ENCODE data around the gene LMCD1. TPM values are rescaled to one million over a fixed set of nuclear protein-coding genes. Genes with fewer than 3 reads are reported as not detected.

The LMCD1 gene
- polyA plus RNA-seq, 1 of the 3 experiments (the other 2 are of a cell fraction), result 23.6 TPM

- POLR2A ChIA-PET, result no interaction called here
- Histone ChIP-seq H3K36me3 (replicated peaks in 1 of 2; ENCODE audit: control insufficient read depth in 1 of 2, insufficient read depth in 2 of 2, low read length in 1 of 2) (peaks cover 0 to 17% of the 10 kb centered on the region in 2 experiments), H3K9ac (no peak overlapping the region), H3K79me2 (ENCODE audit: insufficient read depth) (no peaks in the 10 kb centered on the region), H3K9me3 (no peaks in the 10 kb centered on the region), H4K20me1 (ENCODE audit: insufficient read depth) (no peaks in the 10 kb centered on the region), H3K4me2 (no peak overlapping the region), H2AFZ (ENCODE audit: low read depth) (no peak overlapping the region), H3K4me1 (ENCODE audit: control insufficient read depth in 1 of 2, insufficient read depth in 2 of 2, low read depth in 1 of 2, low read length in 1 of 2) (peaks cover 0 to 10% of the 10 kb centered on the region in 2 experiments; a peak in 1 of 4 replicates), H3K9me2 (no peaks in the 10 kb centered on the region), H3K4me3 (ENCODE audit: low read depth in 2 of 2, low read length in 1 of 2) (no peak overlapping the region), H3F3A (replicated peaks; ENCODE audit: insufficient read depth) (no peaks in the 10 kb centered on the region), H3K27ac (ENCODE audit: low read depth in 2 of 2, low read length in 1 of 2) (no peak overlapping the region), H3K27me3 (ENCODE audit: insufficient read depth) (no peaks in the 10 kb centered on the region)
- no peak for DNase-seq
- CTCF ChIA-PET, result interaction anchor here (1.5 to 2.8 kb wide), 2 partner anchors 133 to 159 kb away, joined by 5 to 10 read pairs; no protein-coding TSS in a partner anchor
- 87% methylated on average over 5 of the region's 5 CpGs for WGBS (ENCODE audit: low lambda C conversion rate)
- TF ChIP-seq, protein P1, sequence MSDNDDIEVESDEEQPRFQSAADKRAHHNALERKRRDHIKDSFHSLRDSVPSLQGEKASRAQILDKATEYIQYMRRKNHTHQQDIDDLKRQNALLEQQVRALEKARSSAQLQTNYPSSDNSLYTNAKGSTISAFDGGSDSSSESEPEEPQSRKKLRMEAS (IDR thresholded peaks at IDR 0.05; ENCODE audit: low read depth), result no peak
- no peak for TF ChIP-seq ELF1 (IDR thresholded peaks at IDR 0.05)
- TF ChIP-seq, protein P2, sequence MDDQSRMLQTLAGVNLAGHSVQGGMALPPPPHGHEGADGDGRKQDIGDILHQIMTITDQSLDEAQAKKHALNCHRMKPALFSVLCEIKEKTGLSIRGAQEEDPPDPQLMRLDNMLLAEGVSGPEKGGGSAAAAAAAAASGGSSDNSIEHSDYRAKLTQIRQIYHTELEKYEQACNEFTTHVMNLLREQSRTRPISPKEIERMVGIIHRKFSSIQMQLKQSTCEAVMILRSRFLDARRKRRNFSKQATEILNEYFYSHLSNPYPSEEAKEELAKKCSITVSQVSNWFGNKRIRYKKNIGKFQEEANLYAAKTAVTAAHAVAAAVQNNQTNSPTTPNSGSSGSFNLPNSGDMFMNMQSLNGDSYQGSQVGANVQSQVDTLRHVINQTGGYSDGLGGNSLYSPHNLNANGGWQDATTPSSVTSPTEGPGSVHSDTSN (IDR thresholded peaks at IDR 0.05), result no peak
- TF ChIP-seq EP300 (IDR thresholded peaks at IDR 0.05; ENCODE audit: borderline replicate concordance in 1 of 2, low read depth in 1 of 2, low read length in 1 of 2), result no peak
- no peak for TF ChIP-seq RAD21 (IDR thresholded peaks at IDR 0.05; ENCODE audit: low read length)
- TF ChIP-seq RCOR1 (IDR thresholded peaks at IDR 0.05; ENCODE audit: low read length), result no peak
- TF ChIP-seq, protein P3, sequence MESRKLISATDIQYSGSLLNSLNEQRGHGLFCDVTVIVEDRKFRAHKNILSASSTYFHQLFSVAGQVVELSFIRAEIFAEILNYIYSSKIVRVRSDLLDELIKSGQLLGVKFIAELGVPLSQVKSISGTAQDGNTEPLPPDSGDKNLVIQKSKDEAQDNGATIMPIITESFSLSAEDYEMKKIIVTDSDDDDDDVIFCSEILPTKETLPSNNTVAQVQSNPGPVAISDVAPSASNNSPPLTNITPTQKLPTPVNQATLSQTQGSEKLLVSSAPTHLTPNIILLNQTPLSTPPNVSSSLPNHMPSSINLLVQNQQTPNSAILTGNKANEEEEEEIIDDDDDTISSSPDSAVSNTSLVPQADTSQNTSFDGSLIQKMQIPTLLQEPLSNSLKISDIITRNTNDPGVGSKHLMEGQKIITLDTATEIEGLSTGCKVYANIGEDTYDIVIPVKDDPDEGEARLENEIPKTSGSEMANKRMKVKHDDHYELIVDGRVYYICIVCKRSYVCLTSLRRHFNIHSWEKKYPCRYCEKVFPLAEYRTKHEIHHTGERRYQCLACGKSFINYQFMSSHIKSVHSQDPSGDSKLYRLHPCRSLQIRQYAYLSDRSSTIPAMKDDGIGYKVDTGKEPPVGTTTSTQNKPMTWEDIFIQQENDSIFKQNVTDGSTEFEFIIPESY (IDR thresholded peaks at IDR 0.05; ENCODE audit: borderline replicate concordance, low read depth), result no peak
- no peak for TF ChIP-seq RXRA (IDR thresholded peaks at IDR 0.05; ENCODE audit: borderline replicate concordance, low read depth)
- no peak for TF ChIP-seq USF2 (IDR thresholded peaks at IDR 0.05; ENCODE audit: borderline replicate concordance, low read depth, low read length)
- no peak for TF ChIP-seq SIN3A (IDR thresholded peaks at IDR 0.05; ENCODE audit: borderline replicate concordance, low read depth, low read length)
- no peak for TF ChIP-seq MXI1 (IDR thresholded peaks at IDR 0.05; ENCODE audit: low read depth, low read length)
Measured at GRCh38 chr3:8575364-8576104, 73.9 kb downstream of the LMCD1 start.

GRCh38 chr3:8576436-8576835, 74.8 kb downstream of the LMCD1 start:
- H3F3A ChIP-seq (replicated peaks; ENCODE audit: insufficient read depth), result no peaks in the 10 kb centered on the region
- CTCF ChIA-PET, result interaction anchor here (1.1 kb wide), 1 partner anchor 64 kb away, joined by 3 read pairs; no protein-coding TSS in a partner anchor

More at GRCh38 chr3:8576436-8576835, 74.8 kb downstream of the LMCD1 start:
- Histone ChIP-seq H3K27me3 (ENCODE audit: insufficient read depth) (no peaks in the 10 kb centered on the region), H3K9me2 (no peaks in the 10 kb centered on the region), H3K9me3 (no peaks in the 10 kb centered on the region), H3K4me2 (no peak overlapping the region), H3K27ac (ENCODE audit: low read depth in 2 of 2, low read length in 1 of 2) (no peak overlapping the region), H4K20me1 (ENCODE audit: insufficient read depth) (no peaks in the 10 kb centered on the region), H3K79me2 (ENCODE audit: insufficient read depth) (no peaks in the 10 kb centered on the region), H3K4me1 (ENCODE audit: control insufficient read depth in 1 of 2, insufficient read depth in 2 of 2, low read depth in 1 of 2, low read length in 1 of 2) (peaks cover 0 to 10% of the 10 kb centered on the region in 2 experiments; a peak in 1 of 4 replicates), H2AFZ (ENCODE audit: low read depth) (no peak overlapping the region), H3K36me3 (replicated peaks in 1 of 2; ENCODE audit: control insufficient read depth in 1 of 2, insufficient read depth in 2 of 2, low read length in 1 of 2) (peaks cover 0 to 17% of the 10 kb centered on the region in 2 experiments), H3K4me3 (ENCODE audit: low read depth in 2 of 2, low read length in 1 of 2) (no peak overlapping the region), H3K9ac (no peak overlapping the region)
- TF ChIP-seq, protein P2 (IDR thresholded peaks at IDR 0.05), result no peak
- TF ChIP-seq GATA2 (CRISPR knock-in tag; IDR thresholded peaks at IDR 0.05) (no peak), SIN3A (IDR thresholded peaks at IDR 0.05; ENCODE audit: borderline replicate concordance, low read depth, low read length) (no peak), NFIC (IDR thresholded peaks at IDR 0.05; ENCODE audit: borderline replicate concordance) (no peak), REST (IDR thresholded peaks at IDR 0.05; ENCODE audit: low read depth, low read length) (no peak)
- POLR2A ChIA-PET, result no interaction called here
- no peak for DNase-seq
- 90% methylated on average over 6 of the region's 6 CpGs for WGBS (ENCODE audit: low lambda C conversion rate)
